ENCODE measurements around the gene POU2F2.

GRCh38 chr19:42173695-42174094, 41.4 kb upstream of the POU2F2 start:
- TF ChIP-seq, protein P1, sequence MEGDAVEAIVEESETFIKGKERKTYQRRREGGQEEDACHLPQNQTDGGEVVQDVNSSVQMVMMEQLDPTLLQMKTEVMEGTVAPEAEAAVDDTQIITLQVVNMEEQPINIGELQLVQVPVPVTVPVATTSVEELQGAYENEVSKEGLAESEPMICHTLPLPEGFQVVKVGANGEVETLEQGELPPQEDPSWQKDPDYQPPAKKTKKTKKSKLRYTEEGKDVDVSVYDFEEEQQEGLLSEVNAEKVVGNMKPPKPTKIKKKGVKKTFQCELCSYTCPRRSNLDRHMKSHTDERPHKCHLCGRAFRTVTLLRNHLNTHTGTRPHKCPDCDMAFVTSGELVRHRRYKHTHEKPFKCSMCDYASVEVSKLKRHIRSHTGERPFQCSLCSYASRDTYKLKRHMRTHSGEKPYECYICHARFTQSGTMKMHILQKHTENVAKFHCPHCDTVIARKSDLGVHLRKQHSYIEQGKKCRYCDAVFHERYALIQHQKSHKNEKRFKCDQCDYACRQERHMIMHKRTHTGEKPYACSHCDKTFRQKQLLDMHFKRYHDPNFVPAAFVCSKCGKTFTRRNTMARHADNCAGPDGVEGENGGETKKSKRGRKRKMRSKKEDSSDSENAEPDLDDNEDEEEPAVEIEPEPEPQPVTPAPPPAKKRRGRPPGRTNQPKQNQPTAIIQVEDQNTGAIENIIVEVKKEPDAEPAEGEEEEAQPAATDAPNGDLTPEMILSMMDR (IDR thresholded peaks at IDR 0.05), result no peak
- TF ChIP-seq POLR2AphosphoS5 (IDR thresholded peaks at IDR 0.05), result no peak
- TF ChIP-seq EP300 (IDR thresholded peaks at IDR 0.05), result no peak
- TF ChIP-seq POLR2A (IDR thresholded peaks at IDR 0.05), result no peak
